ENCODE results near the gene FEZF1.

FEZF1 gene

GRCh38 chr7:122268101-122268500, 36.4 kb downstream of the FEZF1 start:
- no peak for DNase-seq (ENCODE audit: low read depth)

DNA sequence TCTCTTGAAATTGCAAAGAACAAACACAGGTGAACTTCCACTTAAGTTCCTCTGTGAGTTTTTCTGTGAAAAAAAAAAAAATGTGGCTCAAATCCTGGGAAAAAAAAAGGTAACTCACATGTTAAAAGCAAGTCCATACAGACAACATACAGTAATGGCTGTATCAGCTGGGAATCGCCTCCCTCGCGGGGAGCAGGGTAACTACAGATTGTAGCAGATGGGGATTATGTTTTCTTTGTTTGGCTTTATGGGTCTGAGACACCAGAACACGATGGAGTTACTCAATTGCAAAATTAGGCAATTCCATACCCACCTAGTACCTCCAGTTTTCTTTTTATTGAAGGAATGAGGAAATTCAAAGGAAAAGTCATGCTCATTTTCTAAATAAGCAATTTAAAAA, 42.3 kb downstream of the FEZF1 start:
- no peak for DNase-seq (ENCODE audit: low read depth)

DNA sequence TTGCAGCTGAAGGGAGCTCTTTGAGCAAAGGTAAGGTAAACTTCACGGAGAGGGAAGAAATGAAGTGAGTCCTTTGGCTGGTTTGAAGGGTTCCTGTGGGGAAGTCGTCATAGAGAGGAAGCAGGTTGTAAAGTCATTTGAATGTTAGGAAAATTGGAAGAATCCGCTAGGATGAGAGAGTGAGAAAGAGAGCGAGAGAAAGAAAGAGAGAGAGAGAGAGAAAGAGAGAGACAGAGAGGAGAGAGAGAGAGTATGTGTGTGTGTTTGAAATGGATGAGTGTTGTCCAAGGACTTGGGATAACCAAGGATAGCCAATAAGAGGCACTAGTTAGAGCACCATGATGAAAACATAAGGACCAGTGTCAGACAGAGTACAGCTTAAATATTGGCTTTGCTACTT, 43.1 kb downstream of the FEZF1 start:
- no peak for DNase-seq (ENCODE audit: low read depth)

GRCh38 chr7:122261016-122261415, 43.5 kb downstream of the FEZF1 start:
- DNase-seq (ENCODE audit: low read depth), result no peak

GRCh38 chr7:122260336-122260735, 44.2 kb downstream of the FEZF1 start:
- DNase-seq (ENCODE audit: low read depth), result no peak

DNA sequence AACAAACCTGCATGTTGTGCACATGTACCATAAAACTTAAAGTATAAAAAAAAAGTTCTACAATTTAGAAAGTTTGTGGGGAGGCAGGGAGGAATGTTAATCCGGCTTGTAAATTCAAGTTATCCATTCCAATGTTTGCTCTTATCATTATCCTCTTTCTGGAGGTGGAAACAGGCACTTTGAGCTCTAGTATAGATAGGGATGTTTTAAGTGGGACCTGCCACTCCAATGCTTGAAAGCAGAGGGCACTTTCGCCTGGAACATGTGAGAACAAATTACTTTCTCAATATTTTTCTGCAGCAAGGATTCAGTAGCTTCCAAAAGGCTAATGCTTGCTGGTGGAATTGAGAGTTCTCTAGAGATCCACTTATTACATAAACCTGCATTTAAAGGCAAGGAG, 45.6 kb downstream of the FEZF1 start:
- no peak for DNase-seq (ENCODE audit: low read depth)

DNA sequence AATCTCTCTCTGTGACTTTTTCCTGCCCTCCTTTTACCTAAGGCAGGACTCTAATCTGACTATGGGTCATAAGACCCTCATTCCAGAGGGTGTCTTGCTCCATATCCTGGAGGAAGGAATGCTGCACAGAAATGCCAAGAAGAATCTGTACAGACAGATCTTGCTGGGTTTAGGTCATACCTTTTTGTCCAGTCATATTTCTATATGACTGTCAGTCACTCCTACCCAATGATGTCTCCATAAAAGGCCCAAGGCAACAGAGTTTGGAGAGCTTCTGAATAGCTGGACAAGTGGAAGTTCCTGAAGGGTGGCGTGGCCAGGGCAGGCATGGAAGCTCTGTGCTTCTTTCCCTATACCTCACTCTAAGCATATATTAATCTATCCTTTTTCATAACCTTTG, 47.5 kb downstream of the FEZF1 start:
- no peak for DNase-seq (ENCODE audit: low read depth)

GRCh38 chr7:122256046-122256445, 48.5 kb downstream of the FEZF1 start:
- DNase-seq (ENCODE audit: low read depth), result no peak

GRCh38 chr7:122255454-122255853, 49.1 kb downstream of the FEZF1 start:
- no peak for DNase-seq (ENCODE audit: low read depth)

Measured in ELR (cell line).